SU-DHL-6 (cell line): ENCODE results near the gene HPX.

ENCODE experiments used
- CTCF ChIP-seq: fragments of 200-600 bp; sonication (generic); IDR thresholded peaks from one replicate; pipeline ENCODE4 v1.5.1; 2017; ENCODE audit warnings: antibody characterized with exemption, mild to moderate bottlenecking, low read length, moderate library complexity; ENCODE audit not compliant: insufficient read depth, poor library complexity, severe bottlenecking
- EZH2phosphoT487 ChIP-seq: fragments of 200-600 bp; sonication (generic), shearing (Covaris generic); conservative IDR thresholded peaks from 2 replicates; pipeline ENCODE4 v1.6.1; 2018; ENCODE audit warnings: mild to moderate bottlenecking, antibody characterized with exemption, low read length, moderate library complexity, mixed read lengths

GRCh38 chr11:6440906-6441358 is at the start of gene HPX:
- no peak for TF ChIP-seq CTCF
- TF ChIP-seq EZH2phosphoT487, result no peak
